ENCODE results near the gene UXS1.

DNA sequence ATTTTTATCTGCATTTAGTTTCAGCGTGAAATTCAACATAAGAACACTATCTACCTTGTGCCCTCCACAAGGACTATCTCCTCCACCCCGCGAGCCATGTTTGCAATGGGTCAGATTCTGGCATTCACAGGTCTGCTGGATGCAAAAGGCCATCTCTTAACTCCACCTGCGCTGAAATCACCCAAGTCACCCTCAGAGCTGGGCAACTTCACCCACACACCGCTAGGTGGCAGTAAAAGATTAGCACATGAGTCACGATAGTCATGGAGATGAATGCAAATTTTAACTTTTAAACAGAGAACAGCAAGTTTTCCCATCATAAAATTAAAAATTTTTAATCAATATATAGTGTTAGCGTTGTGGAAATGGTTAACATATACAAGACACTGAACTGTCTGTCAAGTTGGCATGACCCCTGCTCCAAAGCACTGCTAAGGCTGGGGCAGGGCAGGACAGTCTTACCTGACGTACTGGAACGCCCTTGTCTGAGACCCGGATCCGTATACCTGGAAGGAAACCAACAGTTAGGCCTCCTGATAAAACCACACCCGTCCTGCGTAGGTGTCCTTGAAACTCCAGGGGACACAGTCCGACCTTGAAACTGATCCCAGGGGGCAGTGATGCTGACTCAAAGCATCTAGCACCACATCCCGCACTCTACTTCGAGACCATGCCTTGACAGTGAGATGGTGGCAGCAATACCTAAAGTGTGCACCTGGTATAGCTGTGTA lies 89.6 kb downstream of the UXS1 start:
- TF ChIP-seq CTCF (IDR thresholded peaks at IDR 0.05) (peak; percentile 86 to 94 (median 91)), POLR2A (IDR thresholded peaks at IDR 0.05) (no peak)
